ENCODE results near the gene CCDC27. TPM values are rescaled to one million over a fixed set of nuclear protein-coding genes. Genes with fewer than 3 reads are reported as not detected.

Gene CCDC27
- total and polyA plus RNA-seq, 3 donors from 2014 or later: 10.6 to 28.4 (median 18.3) TPM

DNA sequence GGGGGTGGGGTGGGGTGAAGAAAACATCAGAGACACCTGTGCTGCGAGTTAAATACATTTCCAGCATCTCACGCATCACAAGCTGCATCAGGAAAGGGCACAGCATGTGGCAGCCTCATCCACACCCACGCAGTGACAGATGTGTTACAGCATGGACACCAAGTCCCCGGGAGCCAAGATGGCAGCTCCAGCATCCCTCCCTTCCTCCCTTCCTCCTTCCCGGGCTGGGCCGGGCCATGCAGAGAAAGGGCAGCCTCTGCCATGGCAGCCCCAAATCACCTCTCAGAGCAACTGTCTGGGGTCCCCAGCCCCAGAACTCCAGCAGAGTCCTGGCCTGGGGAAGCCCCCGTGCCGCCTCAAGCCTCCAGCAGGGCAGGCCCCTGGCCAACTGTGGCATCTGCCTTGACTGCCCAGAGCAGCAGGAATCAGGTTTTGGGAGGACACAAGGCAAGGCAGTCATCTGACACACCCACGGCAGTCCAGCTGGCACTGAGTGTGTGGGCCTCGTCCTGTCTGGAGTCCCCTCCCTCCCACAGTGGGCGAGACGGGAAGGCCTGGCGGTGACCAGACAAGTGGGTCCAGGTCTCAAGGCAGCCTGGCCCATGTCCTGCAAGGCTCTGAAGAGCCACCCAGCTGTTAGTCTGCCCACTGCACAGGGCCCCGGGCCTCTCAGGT, 26.5 kb downstream of the CCDC27 start:
- no peaks in the 10 kb centered on the region for H3K36me3 ChIP-seq (ENCODE audit: low read depth, missing control alignments)

DNA sequence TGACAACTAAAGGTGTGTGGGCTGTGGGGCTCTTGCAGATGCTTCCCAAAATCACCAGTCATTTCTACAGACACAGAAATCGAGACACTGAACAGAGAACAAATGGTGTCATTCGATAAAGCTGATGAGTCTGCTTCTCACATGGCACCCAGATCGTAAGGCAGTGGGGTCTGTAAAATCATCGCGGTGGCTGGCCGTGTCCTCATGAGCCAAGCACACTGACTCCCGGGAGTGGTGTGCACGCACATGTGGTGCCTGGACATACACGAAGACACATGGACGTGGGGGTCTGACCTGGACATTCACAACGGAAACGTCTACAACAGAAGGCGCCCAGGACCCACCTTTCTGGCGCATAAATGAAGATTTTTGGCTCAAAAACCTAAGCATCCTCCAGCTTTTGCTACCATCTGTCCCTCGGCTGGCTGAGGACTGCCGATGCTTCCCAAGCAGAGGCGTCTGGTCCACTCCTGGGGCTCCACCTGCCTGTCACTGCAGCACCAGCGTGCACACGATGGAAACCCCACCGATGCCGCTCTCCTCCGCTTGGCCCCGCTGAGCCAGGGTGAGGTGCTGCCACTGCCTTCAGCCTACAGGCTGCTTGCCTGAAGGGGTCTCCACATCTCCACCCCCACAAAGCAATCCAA, 27.1 kb downstream of the CCDC27 start:
- Histone ChIP-seq H3K4me1 (peaks cover 25% of the 10 kb centered on the region), H3K27ac (no peak overlapping the region), H3K4me3 (no peak overlapping the region), H3K36me3 (ENCODE audit: low read depth, missing control alignments) (no peaks in the 10 kb centered on the region), H3K9me3 (no peaks in the 10 kb centered on the region), H3K27me3 (no peaks in the 10 kb centered on the region)
- WGBS, 2 donors: 90 to 92% methylated on average over 16 to 23 of the region's 23 CpGs
- intact Hi-C loops (cut with DNase I; ENCODE audit: low total_unique reads): no loop called here
- DNase-seq: no peak
- TF ChIP-seq, protein P1, sequence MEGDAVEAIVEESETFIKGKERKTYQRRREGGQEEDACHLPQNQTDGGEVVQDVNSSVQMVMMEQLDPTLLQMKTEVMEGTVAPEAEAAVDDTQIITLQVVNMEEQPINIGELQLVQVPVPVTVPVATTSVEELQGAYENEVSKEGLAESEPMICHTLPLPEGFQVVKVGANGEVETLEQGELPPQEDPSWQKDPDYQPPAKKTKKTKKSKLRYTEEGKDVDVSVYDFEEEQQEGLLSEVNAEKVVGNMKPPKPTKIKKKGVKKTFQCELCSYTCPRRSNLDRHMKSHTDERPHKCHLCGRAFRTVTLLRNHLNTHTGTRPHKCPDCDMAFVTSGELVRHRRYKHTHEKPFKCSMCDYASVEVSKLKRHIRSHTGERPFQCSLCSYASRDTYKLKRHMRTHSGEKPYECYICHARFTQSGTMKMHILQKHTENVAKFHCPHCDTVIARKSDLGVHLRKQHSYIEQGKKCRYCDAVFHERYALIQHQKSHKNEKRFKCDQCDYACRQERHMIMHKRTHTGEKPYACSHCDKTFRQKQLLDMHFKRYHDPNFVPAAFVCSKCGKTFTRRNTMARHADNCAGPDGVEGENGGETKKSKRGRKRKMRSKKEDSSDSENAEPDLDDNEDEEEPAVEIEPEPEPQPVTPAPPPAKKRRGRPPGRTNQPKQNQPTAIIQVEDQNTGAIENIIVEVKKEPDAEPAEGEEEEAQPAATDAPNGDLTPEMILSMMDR (IDR thresholded peaks at IDR 0.05): no peak
- TF ChIP-seq POLR2A (IDR thresholded peaks at IDR 0.05): no peak

More for the DNA sequence above, 26.5 kb downstream of the CCDC27 start:
- Histone ChIP-seq H3K9me3 (no peaks in the 10 kb centered on the region), H3K27ac (no peak overlapping the region), H3K4me1 (peaks cover 25% of the 10 kb centered on the region), H3K27me3 (no peaks in the 10 kb centered on the region), H3K4me3 (no peak overlapping the region)
- intact Hi-C loops (cut with DNase I; ENCODE audit: low total_unique reads): no loop called here
- WGBS, 2 donors: 78 to 79% methylated on average over 10 to 14 of the region's 14 CpGs
- TF ChIP-seq POLR2A (IDR thresholded peaks at IDR 0.05): no peak
- TF ChIP-seq, protein P1 (IDR thresholded peaks at IDR 0.05): no peak
- DNase-seq: no peak

DNA sequence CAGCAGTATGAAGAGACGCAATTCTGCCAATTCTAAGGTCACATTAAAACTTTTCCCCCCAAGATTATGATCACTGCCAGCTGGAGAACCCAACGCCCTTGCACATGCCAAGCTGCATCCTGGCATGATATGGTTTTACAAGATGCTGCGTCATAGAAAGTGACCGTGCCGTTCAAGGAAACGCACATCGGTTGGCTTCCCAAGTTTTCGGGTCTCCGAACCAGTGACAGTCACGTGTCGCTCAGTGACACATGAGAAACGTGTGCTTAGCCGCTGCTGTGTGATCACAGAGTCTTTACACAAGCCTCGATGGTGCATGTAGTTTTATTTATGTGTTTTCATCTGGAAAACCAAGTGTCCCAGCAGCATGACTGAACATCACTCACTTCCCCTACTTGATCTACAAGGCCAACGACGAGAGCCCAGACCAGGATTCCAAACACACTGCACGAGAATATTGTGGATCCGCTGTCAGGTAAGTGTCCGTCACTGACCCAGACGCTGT, 27.7 kb downstream of the CCDC27 start:
- Histone ChIP-seq H3K27ac (no peak overlapping the region), H3K4me3 (no peak overlapping the region), H3K36me3 (ENCODE audit: low read depth, missing control alignments) (no peaks in the 10 kb centered on the region), H3K9me3 (no peaks in the 10 kb centered on the region), H3K27me3 (no peaks in the 10 kb centered on the region), H3K4me1 (peaks cover 19% of the 10 kb centered on the region)
- no peak for TF ChIP-seq POLR2A (IDR thresholded peaks at IDR 0.05)
- TF ChIP-seq, protein P1 (IDR thresholded peaks at IDR 0.05): no peak
- DNase-seq: no peak
- WGBS, 2 donors: 93 to 96% methylated on average over 20 of the region's 20 CpGs
- intact Hi-C loops (cut with DNase I; ENCODE audit: low total_unique reads): no loop called here

DNA sequence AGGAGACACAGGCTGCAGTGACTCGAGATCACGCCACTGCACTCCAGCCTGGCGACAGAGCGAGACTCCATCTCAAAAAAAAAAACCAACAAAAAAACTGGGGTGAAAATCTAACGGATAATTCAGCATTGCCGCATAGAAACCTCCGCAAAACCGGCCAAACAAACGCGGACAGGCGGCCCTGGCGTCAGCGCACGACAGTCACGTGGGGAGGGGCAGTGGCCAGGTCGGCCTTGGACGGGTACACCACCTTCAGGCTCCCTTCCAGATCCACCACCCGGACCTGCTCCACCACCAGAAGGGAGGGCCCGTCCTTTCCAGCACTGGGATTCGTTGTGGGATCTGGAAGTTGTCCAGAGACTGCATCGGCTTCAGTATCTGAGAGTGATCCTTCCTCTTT, 28.7 kb downstream of the CCDC27 start:
- 89 to 90% methylated on average over 21 of the region's 21 CpGs for WGBS, 2 donors
- Histone ChIP-seq H3K4me3 (no peak overlapping the region), H3K4me1 (peaks cover 10% of the 10 kb centered on the region), H3K9me3 (no peaks in the 10 kb centered on the region), H3K27ac (no peak overlapping the region), H3K27me3 (no peaks in the 10 kb centered on the region), H3K36me3 (ENCODE audit: low read depth, missing control alignments) (no peaks in the 10 kb centered on the region)
- intact Hi-C loops (cut with DNase I; ENCODE audit: low total_unique reads): no loop called here
- DNase-seq: no peak
- TF ChIP-seq POLR2A (IDR thresholded peaks at IDR 0.05): no peak
- TF ChIP-seq, protein P1 (IDR thresholded peaks at IDR 0.05): no peak
